GM18520 (cell line): ENCODE data around the gene WDR64.
"Not testable (repeated sequence)": the region's sequence is repeated elsewhere in the genome, so short reads cannot be mapped to it uniquely, and the experiment has no call there.

Experiments used
- ATAC-seq: cut with Tn5 transposase; IDR thresholded peaks from one replicate; pipeline ENCODE4 v1.9.1; 2021; ENCODE audit not compliant: unreplicated experiment

The WDR64 gene

GRCh38 chr1:241787691-241788090 lies 135.6 kb downstream of the WDR64 start:
- no peak for ATAC-seq

GRCh38 chr1:241789061-241789460 lies 137.0 kb downstream of the WDR64 start:
- ATAC-seq, result no peak

GRCh38 chr1:241799416-241799815 lies 147.3 kb downstream of the WDR64 start:
- no peak for ATAC-seq

GRCh38 chr1:241800640-241801039 lies 148.6 kb downstream of the WDR64 start:
- no peak for ATAC-seq

- ATAC-seq, result no peak
These were observed 150.8 kb downstream of the WDR64 start for GRCh38 chr1:241802863-241803262.

GRCh38 chr1:241804706-241805105 lies 152.6 kb downstream of the WDR64 start:
- not testable (repeated sequence) for ATAC-seq

- ATAC-seq, result no peak
These were observed 156.2 kb downstream of the WDR64 start for GRCh38 chr1:241808265-241808664.

GRCh38 chr1:241810769-241811405 lies 158.8 kb downstream of the WDR64 start:
- peak; percentile 40 for ATAC-seq

GRCh38 chr1:241813768-241814320 lies 161.8 kb downstream of the WDR64 start:
- no peak for ATAC-seq

GRCh38 chr1:241816008-241816407 lies 163.9 kb downstream of the WDR64 start:
- ATAC-seq, result no peak

GRCh38 chr1:241817331-241817792 lies 165.3 kb downstream of the WDR64 start:
- ATAC-seq, result no peak

GRCh38 chr1:241817956-241818612 lies 166.0 kb downstream of the WDR64 start:
- no peak for ATAC-seq

GRCh38 chr1:241819340-241819866 lies 167.3 kb downstream of the WDR64 start:
- ATAC-seq, result no peak

GRCh38 chr1:241821363-241821762 lies 169.3 kb downstream of the WDR64 start:
- ATAC-seq, result no peak

GRCh38 chr1:241822846-241823245 lies 170.8 kb downstream of the WDR64 start:
- ATAC-seq, result no peak

- no peak for ATAC-seq
These were observed 171.8 kb downstream of the WDR64 start for GRCh38 chr1:241823925-241824324.

GRCh38 chr1:241825581-241825980 lies 173.5 kb downstream of the WDR64 start:
- ATAC-seq, result no peak

- ATAC-seq, result not testable (repeated sequence)
These were observed 174.5 kb downstream of the WDR64 start for GRCh38 chr1:241826613-241827012.

- no peak for ATAC-seq
These were observed 175.2 kb downstream of the WDR64 start for GRCh38 chr1:241827264-241827663.

GRCh38 chr1:241828463-241829021 lies 176.5 kb downstream of the WDR64 start:
- no peak for ATAC-seq

- ATAC-seq, result no peak
These were observed 177.4 kb downstream of the WDR64 start for GRCh38 chr1:241829468-241829867.
